HEK293T (cell line): Measurements from ENCODE around the gene SCUBE2.

Experiments used
- CTCF ChIA-PET: fragments of 350-600 bp; formaldehyde crosslinking; extraction: SDS; loops from one replicate; lab custom pipeline; 2021; ENCODE audit warnings: antibody characterized with exemption, inconsistent platforms; lab: Yijun Ruan, JAX
- POLR2A ChIA-PET: fragments of 350-600 bp; formaldehyde crosslinking; extraction: SDS; loops from one replicate; lab custom pipeline; 2020; ENCODE audit warnings: antibody characterized with exemption, inconsistent platforms; lab: Yijun Ruan, JAX
- DNase-seq: peaks from one replicate; pipeline ENCODE4 v3.0.0; 2012; ENCODE audit warnings: mixed read lengths; ENCODE audit errors: extremely low spot score
- ARNT ChIP-seq: fragments of 450-650 bp; IDR thresholded peaks from 2 replicates; pipeline ENCODE4 v1.6.1; 2017; ENCODE audit warnings: mild to moderate bottlenecking
- BHLHE40 ChIP-seq: fragments of 450-650 bp; IDR thresholded peaks from 2 replicates; pipeline ENCODE4 v1.6.1; 2016; ENCODE audit warnings: mild to moderate bottlenecking, moderate library complexity, borderline replicate concordance
- CTBP1 ChIP-seq: fragments of 450-650 bp; IDR thresholded peaks from 2 replicates; pipeline ENCODE4 v1.6.1; 2016; ENCODE audit warnings: borderline replicate concordance
- ELF4 ChIP-seq: fragments of 450-650 bp; IDR thresholded peaks from 2 replicates; pipeline ENCODE4 v1.6.1; 2017; ENCODE audit warnings: antibody characterized with exemption
- FOXA1 ChIP-seq: fragments of 450-650 bp; IDR thresholded peaks from 2 replicates; pipeline ENCODE4 v1.6.1; 2016; ENCODE audit warnings: mild to moderate bottlenecking
- FOXK2 ChIP-seq: fragments of 450-650 bp; IDR thresholded peaks from 2 replicates; pipeline ENCODE4 v1.6.1; 2016; ENCODE audit warnings: mild to moderate bottlenecking
- FOXM1 ChIP-seq: fragments of 450-650 bp; IDR thresholded peaks from 2 replicates; pipeline ENCODE4 v1.6.1; 2017; ENCODE audit warnings: mild to moderate bottlenecking, borderline replicate concordance
- HDGF ChIP-seq: fragments of 450-650 bp; IDR thresholded peaks from 2 replicates; pipeline ENCODE4 v1.6.1; 2017; ENCODE audit warnings: antibody characterized with exemption, borderline replicate concordance
- L3MBTL2 ChIP-seq: fragments of 450-650 bp; conservative IDR thresholded peaks from 2 replicates; pipeline ENCODE4 v1.6.1; 2016; ENCODE audit warnings: mild to moderate bottlenecking
- LEF1 ChIP-seq: fragments of 450-650 bp; IDR thresholded peaks from 2 replicates; pipeline ENCODE4 v1.6.1; 2017; ENCODE audit warnings: mild to moderate bottlenecking, borderline replicate concordance
- NFRKB ChIP-seq: fragments of 450-650 bp; IDR thresholded peaks from 2 replicates; pipeline ENCODE4 v1.6.1; 2016; ENCODE audit warnings: mild to moderate bottlenecking, moderate library complexity
- PKNOX1 ChIP-seq: fragments of 450-650 bp; IDR thresholded peaks from 2 replicates; pipeline ENCODE4 v1.6.1; 2016
- SP1 ChIP-seq: fragments of 450-650 bp; IDR thresholded peaks from 2 replicates; pipeline ENCODE4 v1.6.1; 2017
- SUZ12 ChIP-seq: fragments of 450-650 bp; IDR thresholded peaks from 2 replicates; pipeline ENCODE4 v1.6.1; 2016; ENCODE audit warnings: mild to moderate bottlenecking
- TARDBP ChIP-seq: fragments of 450-650 bp; IDR thresholded peaks from 2 replicates; pipeline ENCODE4 v1.6.1; 2016
- ZNF384 ChIP-seq: fragments of 450-650 bp; IDR thresholded peaks from 2 replicates; pipeline ENCODE4 v1.6.1; 2016

The SCUBE2 gene

DNA sequence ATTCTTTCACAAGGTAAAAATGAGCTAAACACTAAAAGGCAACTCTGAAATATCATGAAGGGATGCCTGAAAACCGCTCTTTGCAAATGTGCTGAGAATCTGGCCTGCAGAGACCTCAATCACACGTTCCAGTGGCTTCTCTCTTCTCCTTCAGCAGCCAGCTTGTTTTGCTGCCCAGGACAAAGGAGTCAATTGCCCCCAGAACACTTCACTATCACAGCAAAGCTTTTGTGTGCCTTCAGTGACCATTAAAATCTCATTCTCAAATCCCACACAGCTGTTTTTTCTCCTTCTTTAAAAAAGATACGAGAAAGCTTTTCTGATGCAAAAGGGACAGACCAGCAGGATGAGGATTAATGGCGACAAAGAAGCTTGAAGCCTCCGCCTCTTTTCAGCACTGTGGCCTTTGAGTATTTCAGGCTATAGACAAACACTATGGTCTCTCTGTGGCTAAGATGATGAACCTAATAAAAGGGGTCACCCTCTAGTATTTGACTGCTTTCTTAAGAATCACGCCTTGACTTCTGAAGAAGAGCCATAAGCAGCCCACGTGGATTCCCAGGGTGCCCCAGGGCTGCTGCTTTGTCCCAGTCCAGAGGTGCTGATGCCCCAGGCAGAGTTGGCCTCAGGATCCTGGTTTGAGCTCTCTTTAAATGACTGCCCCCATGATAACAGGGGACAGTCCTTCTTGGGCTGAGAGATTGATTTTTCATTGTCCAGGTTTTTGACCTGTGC lies 54.2 kb downstream of the SCUBE2 start:
- ChIA-PET CTCF (interaction anchor here (0.6 kb wide), 1 partner anchor 14 kb away, joined by 3 read pairs; no protein-coding TSS in a partner anchor), POLR2A (interaction anchor here (0.8 kb wide), 1 partner anchor 14 kb away, joined by 3 read pairs; no protein-coding TSS in a partner anchor)
- no peak for DNase-seq
- TF ChIP-seq SP1: no peak
- no peak for TF ChIP-seq ELF4
- TF ChIP-seq ZNF384: no peak
- no peak for TF ChIP-seq PKNOX1
- no peak for TF ChIP-seq HDGF
- no peak for TF ChIP-seq CTBP1
- no peak for TF ChIP-seq SUZ12
- no peak for TF ChIP-seq FOXA1
- no peak for TF ChIP-seq NFRKB
- no peak for TF ChIP-seq BHLHE40
- TF ChIP-seq LEF1: no peak
- no peak for TF ChIP-seq L3MBTL2
- no peak for TF ChIP-seq FOXM1
- no peak for TF ChIP-seq ARNT
- TF ChIP-seq TARDBP: no peak

DNA sequence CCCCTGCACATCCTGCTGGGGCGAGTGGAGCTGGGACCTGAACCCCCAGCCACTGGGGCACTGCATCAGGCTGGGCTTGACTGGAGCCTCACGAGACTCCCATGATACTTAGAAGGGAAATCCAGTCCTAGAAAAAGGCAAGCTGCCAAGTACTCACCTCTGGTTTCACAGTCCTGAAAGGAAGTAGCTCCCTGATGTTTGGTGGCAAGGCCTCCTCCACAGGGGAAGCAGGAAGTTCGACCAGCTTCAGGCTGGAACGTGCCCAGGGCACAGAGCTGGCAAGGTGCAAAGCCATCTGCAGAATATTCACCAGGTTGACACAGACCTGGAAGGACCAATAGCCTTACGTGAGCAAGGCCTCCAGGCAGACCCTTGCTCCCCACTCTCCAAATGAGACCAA lies 60.8 kb downstream of the SCUBE2 start:
- DNase-seq: no peak
- TF ChIP-seq FOXA1 (no peak), ELF4 (no peak), SP1 (no peak), PKNOX1 (no peak), NFRKB (no peak), FOXM1 (no peak), L3MBTL2 (no peak), FOXK2 (no peak), ARNT (no peak), LEF1 (no peak), CTBP1 (no peak), BHLHE40 (no peak)
- ChIA-PET CTCF (no interaction called here), POLR2A (no interaction called here)

- ChIA-PET CTCF (interaction anchor here (2.2 kb wide), 1 partner anchor 14 kb away, joined by 11 read pairs; no protein-coding TSS in a partner anchor), POLR2A (no interaction called here)
- no peak for DNase-seq
- TF ChIP-seq PKNOX1 (no peak), CTBP1 (no peak), FOXA1 (no peak), ARNT (no peak), HDGF (no peak), FOXM1 (no peak), ELF4 (no peak), LEF1 (no peak), SUZ12 (no peak), BHLHE40 (no peak)
Measured at GRCh38 chr11:9029422-9029821, 62.0 kb downstream of the SCUBE2 start.

GRCh38 chr11:9028581-9028980 lies 62.8 kb downstream of the SCUBE2 start:
- no peak for DNase-seq
- ChIA-PET CTCF (interaction anchor here (2.2 kb wide), 1 partner anchor 13 kb away, joined by 11 read pairs; no protein-coding TSS in a partner anchor), POLR2A (interaction anchor here (0.7 kb wide), 1 partner anchor 64 kb away, joined by 3 read pairs; no protein-coding TSS in a partner anchor)
- no peak for TF ChIP-seq PKNOX1
- TF ChIP-seq HDGF: no peak
- no peak for TF ChIP-seq CTBP1
- no peak for TF ChIP-seq ZNF384
- TF ChIP-seq NFRKB: no peak
- TF ChIP-seq ELF4: no peak
- TF ChIP-seq TARDBP: no peak
- TF ChIP-seq FOXA1: no peak
- no peak for TF ChIP-seq LEF1
- TF ChIP-seq ARNT: no peak
- TF ChIP-seq SUZ12: no peak
- no peak for TF ChIP-seq SP1
- TF ChIP-seq BHLHE40: no peak
- no peak for TF ChIP-seq FOXM1

DNA sequence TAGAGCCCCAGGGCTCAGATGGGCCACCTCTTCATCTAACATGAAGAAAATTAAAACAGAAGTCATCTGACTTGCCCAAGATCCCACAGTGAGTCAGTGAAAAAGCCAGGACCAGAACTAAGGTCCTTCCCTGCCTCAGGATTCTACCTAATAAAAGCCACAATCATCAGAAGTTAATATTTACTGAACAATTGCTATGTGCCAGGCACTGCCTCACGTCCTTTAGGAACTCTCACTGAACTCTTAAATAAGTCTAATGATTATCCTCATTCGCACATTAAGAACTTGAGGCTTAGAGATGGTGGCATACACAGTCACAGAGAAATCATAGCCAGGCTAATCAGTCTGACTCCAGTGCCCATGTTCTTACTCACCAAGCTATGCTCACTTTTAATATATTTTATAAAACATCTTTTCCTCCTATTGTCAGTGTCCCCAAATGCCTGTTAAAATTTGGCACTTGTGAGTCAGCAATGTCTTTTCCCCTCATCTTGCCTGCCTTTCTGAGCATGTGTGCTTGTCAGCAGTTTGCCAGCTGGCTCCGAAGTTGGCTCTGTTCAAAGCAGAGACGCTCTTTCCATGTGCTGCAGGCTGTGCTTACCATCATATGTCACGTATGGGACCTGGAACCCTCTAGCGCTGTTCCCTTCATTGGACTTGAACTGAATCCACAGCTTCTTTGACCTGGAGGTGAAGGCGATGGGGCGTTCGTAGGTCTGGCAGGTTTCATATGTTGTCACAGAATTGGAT lies 66.1 kb downstream of the SCUBE2 start:
- ChIA-PET CTCF (interaction anchor here (0.7 to 1.0 kb wide), 2 partner anchors 8 to 46 kb away, joined by 3 read pairs; no protein-coding TSS in a partner anchor), POLR2A (no interaction called here)
- no peak for TF ChIP-seq L3MBTL2
- TF ChIP-seq LEF1: no peak
- no peak for TF ChIP-seq FOXK2
- no peak for TF ChIP-seq NFRKB
- TF ChIP-seq FOXM1: no peak
- no peak for TF ChIP-seq PKNOX1
- TF ChIP-seq ZNF384: no peak
- no peak for TF ChIP-seq ARNT
- no peak for TF ChIP-seq HDGF
- TF ChIP-seq CTBP1: no peak
- no peak for TF ChIP-seq BHLHE40
- TF ChIP-seq SUZ12: no peak
- TF ChIP-seq ELF4: no peak
- no peak for DNase-seq
